ENCODE results near the gene FER. TPM values are rescaled to one million over a fixed set of nuclear protein-coding genes. Genes with fewer than 3 reads are reported as not detected.

Gene FER
- total RNA-seq, 1 donor = 36.6 TPM

DNA sequence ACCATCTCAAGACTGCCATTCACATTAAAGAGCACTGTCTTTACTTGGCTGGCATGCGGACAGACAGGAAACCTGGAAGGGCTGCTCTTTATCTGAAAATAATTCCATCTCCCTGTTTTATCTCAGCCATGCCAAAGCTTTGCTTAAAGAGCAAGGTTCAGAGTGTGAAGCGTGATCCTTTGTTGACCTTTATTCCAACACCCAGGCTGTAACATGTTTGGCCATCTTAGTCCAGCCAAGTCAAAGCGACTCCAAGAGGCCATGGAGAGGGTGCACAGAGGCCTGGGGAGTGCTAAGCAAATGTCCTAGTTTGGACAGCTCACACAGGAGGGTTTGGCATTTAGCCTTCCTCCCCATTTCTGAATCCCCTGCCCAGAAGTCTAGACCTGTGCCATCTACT is 467.3 kb downstream of the FER start:
- Histone ChIP-seq H3K4me1 (ENCODE audit: insufficient read depth, low read length) (no peaks in the 10 kb centered on the region), H3K4me2 (ENCODE audit: insufficient read depth, low read length) (no peak overlapping the region), H3K27ac (ENCODE audit: low read depth, low read length) (no peak overlapping the region), H4K20me1 (ENCODE audit: insufficient read depth, low read length) (no peaks in the 10 kb centered on the region), H3K79me2 (ENCODE audit: insufficient read depth, low read length) (no peaks in the 10 kb centered on the region), H3K4me3 (ENCODE audit: insufficient read depth, low read length) (no peak overlapping the region), H2AFZ (ENCODE audit: low read length) (no peak overlapping the region), H3K9me3 (ENCODE audit: low read depth, low read length) (no peaks in the 10 kb centered on the region), H3K27me3 (ENCODE audit: insufficient read depth, low read length) (no peaks in the 10 kb centered on the region), H3K36me3 (ENCODE audit: insufficient read depth, low read length) (no peaks in the 10 kb centered on the region)
- DNase-seq (ENCODE audit: insufficient read length, low spot score, missing footprints) = no peak
- TF ChIP-seq, protein P1, sequence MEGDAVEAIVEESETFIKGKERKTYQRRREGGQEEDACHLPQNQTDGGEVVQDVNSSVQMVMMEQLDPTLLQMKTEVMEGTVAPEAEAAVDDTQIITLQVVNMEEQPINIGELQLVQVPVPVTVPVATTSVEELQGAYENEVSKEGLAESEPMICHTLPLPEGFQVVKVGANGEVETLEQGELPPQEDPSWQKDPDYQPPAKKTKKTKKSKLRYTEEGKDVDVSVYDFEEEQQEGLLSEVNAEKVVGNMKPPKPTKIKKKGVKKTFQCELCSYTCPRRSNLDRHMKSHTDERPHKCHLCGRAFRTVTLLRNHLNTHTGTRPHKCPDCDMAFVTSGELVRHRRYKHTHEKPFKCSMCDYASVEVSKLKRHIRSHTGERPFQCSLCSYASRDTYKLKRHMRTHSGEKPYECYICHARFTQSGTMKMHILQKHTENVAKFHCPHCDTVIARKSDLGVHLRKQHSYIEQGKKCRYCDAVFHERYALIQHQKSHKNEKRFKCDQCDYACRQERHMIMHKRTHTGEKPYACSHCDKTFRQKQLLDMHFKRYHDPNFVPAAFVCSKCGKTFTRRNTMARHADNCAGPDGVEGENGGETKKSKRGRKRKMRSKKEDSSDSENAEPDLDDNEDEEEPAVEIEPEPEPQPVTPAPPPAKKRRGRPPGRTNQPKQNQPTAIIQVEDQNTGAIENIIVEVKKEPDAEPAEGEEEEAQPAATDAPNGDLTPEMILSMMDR (IDR thresholded peaks at IDR 0.05; ENCODE audit: extremely low read depth, low read depth, low read length) = no peak

DNA sequence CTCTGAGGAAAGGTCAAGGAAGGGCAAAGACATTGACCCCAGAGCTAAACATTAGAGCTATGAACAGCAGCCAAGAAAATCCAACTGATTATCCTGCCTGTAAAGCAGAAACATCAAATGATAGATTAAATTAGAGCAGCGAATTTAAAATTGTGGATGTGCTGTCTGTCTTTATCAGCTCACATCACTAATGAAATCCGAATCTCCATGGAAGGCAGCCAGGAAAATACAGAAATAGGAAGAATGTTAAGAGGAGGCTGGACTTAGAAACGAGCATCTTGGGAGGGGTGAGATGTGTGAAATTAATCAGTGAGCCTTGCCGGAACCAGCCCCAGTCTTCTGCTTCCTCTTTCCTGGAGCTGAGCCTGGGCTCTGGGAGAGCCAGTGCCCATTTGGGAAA is 471.1 kb downstream of the FER start:
- H3K79me2 ChIP-seq (ENCODE audit: insufficient read depth, low read length) = no peaks in the 10 kb centered on the region
- no peak overlapping the region for H3K4me2 ChIP-seq (ENCODE audit: insufficient read depth, low read length)
- TF ChIP-seq, protein P1 (IDR thresholded peaks at IDR 0.05; ENCODE audit: extremely low read depth, low read depth, low read length) = no peak
- no peaks in the 10 kb centered on the region for H3K36me3 ChIP-seq (ENCODE audit: insufficient read depth, low read length)
- no peaks in the 10 kb centered on the region for H3K9me3 ChIP-seq (ENCODE audit: low read depth, low read length)
- no peaks in the 10 kb centered on the region for H4K20me1 ChIP-seq (ENCODE audit: insufficient read depth, low read length)
- H2AFZ ChIP-seq (ENCODE audit: low read length) = no peak overlapping the region
- H3K27ac ChIP-seq (ENCODE audit: low read depth, low read length) = no peak overlapping the region
- no peak for DNase-seq (ENCODE audit: insufficient read length, low spot score, missing footprints)
- no peak overlapping the region for H3K4me3 ChIP-seq (ENCODE audit: insufficient read depth, low read length)
- no peaks in the 10 kb centered on the region for H3K27me3 ChIP-seq (ENCODE audit: insufficient read depth, low read length)
- no peaks in the 10 kb centered on the region for H3K4me1 ChIP-seq (ENCODE audit: insufficient read depth, low read length)

DNA sequence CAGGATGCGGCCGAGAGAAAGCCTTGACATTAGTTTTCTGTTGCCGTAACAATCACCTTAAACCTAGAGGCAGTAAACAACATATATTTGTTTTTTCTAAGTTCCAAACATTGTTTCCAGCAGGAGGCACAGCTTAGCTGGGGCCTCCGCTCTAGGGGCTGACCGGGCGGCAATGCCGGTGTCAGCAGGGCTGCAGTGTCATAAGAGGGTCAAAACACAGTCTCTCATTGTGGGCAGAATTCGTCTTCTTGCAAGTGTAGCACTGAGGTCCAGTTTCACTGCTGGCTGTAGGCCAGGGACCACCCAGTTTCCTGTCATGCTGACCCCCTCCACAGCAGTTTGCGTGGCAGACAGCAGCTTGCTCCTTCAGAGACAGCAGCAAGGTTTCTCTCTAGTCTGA is 475.8 kb downstream of the FER start:
- Histone ChIP-seq H3K4me1 (ENCODE audit: insufficient read depth, low read length) (no peaks in the 10 kb centered on the region), H3K36me3 (ENCODE audit: insufficient read depth, low read length) (no peaks in the 10 kb centered on the region), H3K4me2 (ENCODE audit: insufficient read depth, low read length) (no peak overlapping the region), H4K20me1 (ENCODE audit: insufficient read depth, low read length) (no peaks in the 10 kb centered on the region), H3K4me3 (ENCODE audit: insufficient read depth, low read length) (no peak overlapping the region), H3K27me3 (ENCODE audit: insufficient read depth, low read length) (no peaks in the 10 kb centered on the region), H2AFZ (ENCODE audit: low read length) (no peak overlapping the region), H3K79me2 (ENCODE audit: insufficient read depth, low read length) (no peaks in the 10 kb centered on the region), H3K27ac (ENCODE audit: low read depth, low read length) (no peak overlapping the region), H3K9me3 (ENCODE audit: low read depth, low read length) (no peaks in the 10 kb centered on the region)
- no peak for DNase-seq (ENCODE audit: insufficient read length, low spot score, missing footprints)
- TF ChIP-seq, protein P1 (IDR thresholded peaks at IDR 0.05; ENCODE audit: extremely low read depth, low read depth, low read length) = no peak

DNA sequence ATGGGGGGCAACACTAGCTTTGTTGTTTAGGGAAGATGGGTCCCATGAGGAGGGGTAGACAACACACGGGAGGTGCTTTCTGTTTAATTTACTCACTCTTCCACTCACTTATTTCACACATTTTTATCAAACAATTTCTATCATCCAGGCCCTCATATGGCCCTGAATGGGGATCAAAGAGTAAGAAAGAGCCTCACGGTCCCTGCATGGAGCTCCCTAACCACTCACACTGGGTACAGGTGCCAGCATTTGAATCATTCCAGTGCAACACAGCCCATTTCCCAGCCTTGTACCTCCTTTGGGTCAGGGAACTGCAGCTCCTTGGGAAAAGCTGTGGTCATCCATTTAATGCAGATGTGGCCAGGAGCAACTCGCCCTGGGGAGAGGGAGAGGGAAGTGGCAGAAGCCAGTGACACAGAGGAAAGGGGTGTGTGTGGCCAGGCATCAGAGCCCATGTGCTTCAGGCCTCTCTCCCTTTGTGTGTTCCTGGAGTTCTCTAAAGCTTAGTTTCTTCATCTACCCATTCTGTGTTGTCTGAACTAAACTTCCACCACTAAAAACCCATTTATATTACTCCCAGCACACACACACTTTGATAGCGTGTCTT is 476.7 kb downstream of the FER start:
- TF ChIP-seq, protein P1 (IDR thresholded peaks at IDR 0.05; ENCODE audit: extremely low read depth, low read depth, low read length) = no peak
- peak; percentile 52 for DNase-seq (ENCODE audit: insufficient read length, low spot score, missing footprints)
- H3K36me3 ChIP-seq (ENCODE audit: insufficient read depth, low read length) = no peaks in the 10 kb centered on the region

More for the DNA sequence above, 476.7 kb downstream of the FER start:
- Histone ChIP-seq H3K27ac (ENCODE audit: low read depth, low read length) (no peak overlapping the region), H3K4me3 (ENCODE audit: insufficient read depth, low read length) (no peak overlapping the region), H3K4me1 (ENCODE audit: insufficient read depth, low read length) (no peaks in the 10 kb centered on the region), H3K9me3 (ENCODE audit: low read depth, low read length) (no peaks in the 10 kb centered on the region), H2AFZ (ENCODE audit: low read length) (no peak overlapping the region), H4K20me1 (ENCODE audit: insufficient read depth, low read length) (no peaks in the 10 kb centered on the region), H3K4me2 (ENCODE audit: insufficient read depth, low read length) (no peak overlapping the region), H3K27me3 (ENCODE audit: insufficient read depth, low read length) (no peaks in the 10 kb centered on the region), H3K79me2 (ENCODE audit: insufficient read depth, low read length) (no peaks in the 10 kb centered on the region)
